ENCODE data around the gene MARCOL. TPM values are rescaled to one million over a fixed set of nuclear protein-coding genes. Genes with fewer than 3 reads are reported as not detected.

The MARCOL gene, protein sequence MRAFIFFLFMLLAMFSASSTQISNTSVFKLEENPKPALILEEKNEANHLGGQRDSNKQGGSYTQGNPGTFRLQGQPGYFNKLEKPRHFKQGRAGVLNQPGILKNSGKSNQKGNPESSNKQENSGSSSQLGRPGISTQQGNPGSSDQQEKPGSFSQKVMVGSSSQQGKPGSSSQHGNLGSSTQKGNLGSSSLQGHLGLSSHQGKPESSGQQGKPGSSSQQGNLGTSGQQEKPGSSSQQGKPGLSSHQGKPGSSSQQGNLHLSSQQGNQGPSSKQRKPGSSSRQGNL
- not detected in 2 replicates for total RNA-seq (2014; rRNA removed)
- polyA plus RNA-seq (2012) = not detected

GRCh38 chr5:148238418-148238794, at the start of gene MARCOL:
Gene MARCOL, plus strand, starts transcription at chr5:148238525. Its CDS starts 73 bp downstream, at chr5:148238598.
- DNase-seq (ENCODE audit: low read depth) = no peak

- no peak for DNase-seq (ENCODE audit: low read depth)
These were observed 47.3 kb upstream of the MARCOL start for GRCh38 chr5:148191010-148191409.

DNA sequence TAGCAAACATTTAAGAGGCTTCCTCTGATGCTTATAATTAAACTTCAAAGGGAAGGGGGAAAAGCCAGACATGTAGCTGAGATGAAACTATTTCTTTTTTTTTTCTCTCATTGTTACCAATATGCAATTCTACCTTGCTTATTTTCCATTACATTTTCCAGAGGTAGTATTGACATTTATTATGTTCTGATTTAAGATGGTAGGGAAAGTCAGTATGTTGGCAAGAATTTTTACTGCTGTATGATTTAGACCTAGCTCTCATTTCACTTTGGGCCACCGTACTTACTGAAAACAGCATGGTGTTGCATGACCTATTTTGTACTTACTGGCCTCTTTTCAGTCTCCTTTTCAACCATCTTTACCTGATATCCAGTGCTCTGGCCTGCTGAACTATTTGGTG, 45.1 kb upstream of the MARCOL start:
- DNase-seq (ENCODE audit: low read depth) = no peak

DNA sequence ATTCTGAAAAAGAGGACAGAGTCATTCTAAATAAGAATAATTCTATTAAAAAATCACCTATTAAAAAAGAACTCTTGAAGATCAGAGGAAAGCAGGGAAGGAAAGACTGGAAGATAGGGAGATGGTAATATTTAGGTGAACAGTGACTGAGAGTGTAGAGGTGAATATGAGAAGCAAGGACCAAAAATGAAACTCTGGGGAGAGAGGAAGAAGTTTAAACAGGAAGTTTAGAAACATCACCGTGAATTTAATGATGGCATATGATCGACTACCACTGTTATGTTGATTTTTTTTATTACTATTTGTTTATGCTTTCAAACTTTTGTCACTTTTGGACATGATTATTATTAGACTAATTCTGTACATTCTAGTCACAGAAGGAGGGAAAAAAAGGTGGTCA, 37.2 kb upstream of the MARCOL start:
- no peak for DNase-seq (ENCODE audit: low read depth)

DNA sequence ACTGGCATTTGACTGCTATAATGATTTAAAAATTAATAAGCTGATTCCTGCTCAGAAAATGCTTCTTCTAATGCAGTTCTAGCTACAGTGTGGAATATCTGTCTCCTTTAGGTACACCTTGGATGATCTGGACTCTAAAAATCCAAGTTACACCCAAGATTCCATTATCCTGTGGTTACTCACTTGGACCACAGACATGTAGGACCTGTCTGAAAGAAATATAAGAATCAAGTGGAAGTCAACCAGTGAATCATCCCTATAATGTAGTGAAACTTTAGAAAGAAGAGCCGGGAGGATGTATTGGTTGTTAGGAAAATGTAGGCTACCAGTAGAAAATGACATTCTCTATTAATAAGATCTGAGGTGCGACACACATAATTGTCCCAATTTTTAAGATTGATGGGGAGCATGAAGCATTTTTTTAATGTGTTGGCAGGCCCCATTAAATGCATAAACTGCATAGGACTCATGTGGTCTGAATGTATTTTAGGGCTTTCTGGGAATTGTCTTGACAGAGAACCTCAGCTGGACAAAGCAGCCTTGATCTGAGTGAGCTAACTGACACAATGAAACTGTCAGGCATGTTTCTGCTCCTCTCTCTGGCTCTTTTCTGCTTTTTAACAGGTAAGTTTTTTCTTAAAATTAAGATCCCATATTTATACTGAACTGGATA, 35.7 kb upstream of the MARCOL start, which contains the start of gene SPINK6:
SPINK6 (plus strand) TSS at position 512 of the 673 bp plus-strand sequence; CDS start at position 567, 55 bp downstream.
- DNase-seq (ENCODE audit: low read depth) = no peak

GRCh38 chr5:148205044-148205806, 33.1 kb upstream of the MARCOL start:
- no peak for DNase-seq (ENCODE audit: low read depth)

GRCh38 chr5:148205865-148206264, 32.5 kb upstream of the MARCOL start:
- no peak for DNase-seq (ENCODE audit: low read depth)

DNA sequence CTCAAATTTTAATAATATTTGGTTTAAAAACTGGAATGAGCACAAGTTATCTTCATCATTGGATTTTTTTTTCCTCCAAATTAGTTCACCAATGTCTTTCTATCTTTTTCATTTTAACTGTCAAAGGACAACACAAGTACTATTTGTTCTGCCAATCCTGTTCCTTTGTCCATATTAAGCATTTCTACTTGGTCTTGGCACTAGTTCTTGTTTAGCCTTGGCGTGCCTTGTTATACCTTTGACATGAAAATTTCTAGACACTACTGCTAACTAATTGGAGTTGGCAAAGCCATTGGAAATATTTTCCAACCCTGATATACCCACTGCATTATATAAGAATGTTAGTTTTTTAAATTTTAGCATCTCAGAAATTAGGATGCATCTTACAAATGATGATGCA, 31.7 kb upstream of the MARCOL start:
- DNase-seq (ENCODE audit: low read depth) = no peak

DNA sequence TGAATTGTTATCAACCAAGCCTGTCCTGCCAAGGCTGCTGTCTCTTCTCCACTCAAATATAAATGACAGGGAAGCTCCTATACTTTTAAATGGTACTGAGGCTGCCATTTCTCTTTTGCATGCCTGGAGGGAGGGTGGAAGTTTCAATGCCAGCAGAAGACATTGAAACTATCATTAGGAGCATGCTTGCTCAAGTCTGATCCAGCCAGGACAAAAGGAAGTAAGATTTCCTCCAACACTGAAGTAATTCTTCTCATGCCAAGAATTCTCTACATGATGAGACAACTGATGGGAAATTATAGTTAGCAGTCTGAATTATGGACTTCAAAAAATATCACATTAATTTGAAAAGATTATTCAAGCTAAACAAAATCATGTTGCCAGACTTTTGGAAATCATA, 30.1 kb upstream of the MARCOL start:
- DNase-seq (ENCODE audit: low read depth) = no peak

DNA sequence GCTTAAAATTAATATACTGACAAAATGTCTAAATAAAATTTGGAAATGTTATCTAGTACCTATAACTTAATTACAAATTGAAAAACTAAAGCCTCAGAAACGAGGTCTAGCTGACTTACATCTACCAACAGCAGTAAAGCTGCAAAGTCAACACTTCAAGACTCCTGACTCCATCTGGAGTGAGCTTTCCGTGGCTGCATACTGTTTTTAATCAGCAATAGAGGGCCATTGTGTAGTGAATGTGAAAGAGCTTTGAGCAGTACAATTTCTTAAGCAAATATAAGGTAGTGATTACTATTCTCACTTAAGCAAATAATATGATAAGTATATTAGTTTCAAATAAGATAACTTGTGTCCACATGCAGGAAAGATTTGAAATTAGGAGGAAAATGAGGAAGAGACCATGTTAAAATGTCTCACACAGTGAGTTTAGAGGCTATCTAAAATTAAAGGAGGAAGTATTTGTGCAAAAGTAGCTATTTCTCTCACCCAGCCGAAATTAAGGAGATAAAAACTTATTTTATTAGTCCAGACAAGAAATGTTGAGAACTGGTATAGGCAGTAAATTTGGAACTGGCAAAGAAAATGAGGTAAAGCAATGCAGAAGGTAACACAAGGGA, 29.1 kb upstream of the MARCOL start:
- DNase-seq (ENCODE audit: low read depth) = no peak

- no peak for DNase-seq (ENCODE audit: low read depth)
These were observed 23.6 kb upstream of the MARCOL start for GRCh38 chr5:148214665-148215185.

DNA sequence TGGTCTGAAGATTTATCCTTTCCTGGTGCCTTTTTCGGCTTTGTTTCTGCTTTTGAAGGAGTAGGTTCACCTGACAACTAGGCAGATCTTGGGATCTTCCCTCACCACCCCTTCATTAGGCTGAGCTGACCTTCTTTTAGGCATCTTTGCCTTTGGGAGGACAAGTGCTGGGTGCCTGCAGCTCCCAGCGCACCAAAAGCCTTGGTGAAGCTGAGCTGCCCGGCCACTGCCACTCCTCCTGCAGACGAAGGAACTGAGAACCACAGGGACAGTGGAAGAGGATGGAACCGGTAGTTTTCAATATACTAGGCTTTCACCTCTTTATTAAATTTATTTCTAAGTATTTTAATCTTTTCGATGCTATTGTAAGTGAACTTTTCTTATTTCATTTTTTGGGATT, 16.8 kb upstream of the MARCOL start:
- no peak for DNase-seq (ENCODE audit: low read depth)

DNA sequence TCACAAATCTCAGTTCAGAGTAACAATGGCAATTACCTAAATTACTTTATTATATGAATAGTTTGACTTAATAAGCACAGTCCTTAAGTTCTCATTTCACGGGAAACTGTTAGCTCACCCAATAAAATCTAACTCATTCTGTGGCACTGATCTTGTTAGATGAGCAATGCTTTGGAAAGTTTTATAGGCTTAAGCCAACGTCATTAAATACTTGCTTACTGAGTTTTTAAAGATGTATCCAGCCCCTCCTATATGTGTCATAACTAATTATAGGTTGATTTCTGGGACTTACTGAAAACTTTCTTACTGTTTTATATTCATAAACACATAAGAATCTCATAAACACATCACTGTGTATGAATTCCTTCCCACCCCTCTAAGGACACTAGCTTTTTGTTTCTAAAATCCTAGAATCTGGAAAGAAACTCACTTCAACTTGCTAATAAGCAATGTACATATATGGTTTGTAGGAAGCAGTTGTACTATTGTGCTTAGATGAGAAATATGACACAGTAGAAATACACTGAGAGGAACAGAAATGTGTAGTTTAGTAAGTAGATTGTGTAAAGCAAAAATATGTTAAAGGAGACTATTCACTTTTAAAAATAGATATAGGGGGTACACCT, 14.1 kb upstream of the MARCOL start:
- DNase-seq (ENCODE audit: low read depth) = no peak

DNA sequence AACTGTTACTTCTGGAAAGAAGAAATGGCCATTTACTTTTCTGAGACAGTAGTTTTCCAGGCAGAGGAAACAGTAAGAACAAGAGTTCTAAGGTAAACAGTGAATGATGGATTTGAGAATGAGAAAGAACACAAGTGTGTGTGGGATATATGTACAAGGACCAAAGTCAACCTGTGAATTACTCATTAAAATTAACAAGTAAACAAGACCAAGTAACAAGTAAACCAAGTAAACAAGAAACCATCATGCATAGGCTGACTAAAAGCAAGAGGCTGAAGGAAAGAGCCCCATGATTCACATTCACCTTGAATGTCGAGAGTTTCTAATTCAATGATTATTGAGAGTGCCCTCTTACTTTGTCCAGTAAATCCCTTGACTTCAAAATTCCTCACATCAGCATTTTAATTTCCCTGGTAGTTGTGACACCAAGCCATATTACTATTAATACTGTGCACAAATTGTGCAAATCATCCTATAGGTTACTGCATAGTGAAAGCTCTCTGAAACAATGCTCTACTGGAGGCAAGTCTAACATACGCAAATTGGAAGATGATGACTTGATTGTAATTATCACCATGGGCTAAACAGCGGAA, 9.8 kb upstream of the MARCOL start:
- DNase-seq (ENCODE audit: low read depth) = no peak

- DNase-seq (ENCODE audit: low read depth) = no peak
These were observed 8.5 kb upstream of the MARCOL start for GRCh38 chr5:148229840-148230239.

DNA sequence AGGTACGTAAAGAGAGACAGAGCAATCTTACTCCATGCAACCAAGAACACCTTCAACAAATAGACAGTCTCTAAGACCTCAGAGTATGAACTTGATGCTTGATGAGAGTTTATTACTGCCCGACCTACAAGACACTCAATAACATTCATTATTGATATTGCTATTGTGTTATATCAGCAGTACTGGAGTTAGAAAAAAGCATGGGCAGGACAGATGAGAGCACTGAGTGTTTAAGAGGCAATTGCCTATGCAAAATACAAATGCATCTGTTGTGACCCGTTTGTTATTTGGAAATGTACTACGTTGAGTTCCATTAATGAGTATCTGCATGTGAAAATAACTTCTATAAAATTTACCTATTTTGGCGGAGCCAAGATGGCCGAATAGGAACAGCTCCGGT, 8.1 kb upstream of the MARCOL start:
- no peak for DNase-seq (ENCODE audit: low read depth)

- DNase-seq (ENCODE audit: low read depth) = no peak
These were observed 424 bp upstream of the MARCOL start for GRCh38 chr5:148237785-148238417.

- DNase-seq (ENCODE audit: low read depth) = no peak
These were observed 10.6 kb downstream of the MARCOL start for GRCh38 chr5:148248894-148249293.

DNA sequence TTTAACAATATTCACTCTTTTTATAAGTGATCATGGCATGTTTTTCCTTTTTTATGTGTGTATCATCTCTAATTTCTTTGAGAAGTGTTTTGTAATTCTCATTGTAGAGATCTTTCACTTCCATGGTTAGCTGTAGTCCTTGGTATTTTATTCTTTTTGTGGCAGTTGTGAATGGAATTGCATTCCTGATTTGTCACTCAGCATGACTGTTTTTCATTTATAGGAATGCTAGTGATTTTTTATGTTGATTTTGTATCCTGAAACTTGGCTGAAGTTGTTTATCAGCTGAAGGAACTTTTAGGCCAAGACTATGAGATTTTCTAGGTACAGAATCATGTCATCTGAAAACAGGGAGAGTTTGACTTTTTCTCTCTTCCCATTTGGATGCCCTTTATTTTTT, 17.1 kb downstream of the MARCOL start:
- DNase-seq (ENCODE audit: low read depth) = no peak

DNA sequence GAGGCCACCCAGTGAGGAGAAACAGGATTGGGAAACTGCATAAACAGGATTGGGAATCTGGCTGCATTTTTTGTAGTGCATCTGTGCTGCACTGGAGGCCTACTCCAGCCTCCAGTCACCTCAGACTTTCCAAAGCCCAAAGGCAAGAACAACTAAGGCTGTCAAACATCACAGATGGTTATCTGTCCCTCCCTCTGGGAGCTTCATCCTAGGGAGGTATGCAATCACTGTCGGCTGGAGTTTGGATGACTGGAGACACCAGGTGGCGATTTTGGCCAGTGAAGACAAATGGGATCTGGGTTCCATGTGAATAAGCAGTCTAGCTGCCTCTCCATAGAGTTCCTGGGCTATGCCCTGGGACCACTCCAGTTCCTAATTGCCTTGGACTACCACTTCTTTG, 21.0 kb downstream of the MARCOL start:
- DNase-seq (ENCODE audit: low read depth) = no peak
